Measurements from ENCODE around the gene AP5Z1.
"Not testable (repeated sequence)": the region's sequence is repeated elsewhere in the genome, so short reads cannot be mapped to it uniquely, and the experiment has no call there.

The AP5Z1 gene

DNA sequence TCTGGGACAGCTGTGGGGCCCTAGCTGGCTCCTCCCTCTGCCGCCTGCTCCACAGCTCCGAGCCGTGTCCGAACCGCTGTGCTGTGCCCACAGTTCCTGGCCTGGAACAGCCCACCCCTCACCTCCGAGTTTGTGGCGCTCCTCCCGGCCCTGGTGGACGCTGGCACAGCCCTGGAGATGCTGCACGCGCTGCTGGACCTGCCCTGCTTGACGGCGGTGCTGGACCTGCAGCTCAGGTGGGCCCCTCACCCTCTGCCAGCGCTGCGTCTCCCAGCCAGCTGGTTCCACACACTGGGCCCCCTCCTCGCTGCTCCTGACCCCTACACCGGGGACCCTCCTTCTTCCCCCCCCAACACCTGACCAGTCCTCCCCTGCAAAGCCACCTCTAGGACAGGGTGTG is 12.1 kb downstream of the AP5Z1 start:
- H3K4me3 ChIP-seq (ENCODE audit: low read depth, low read length), result no peak overlapping the region

DNA sequence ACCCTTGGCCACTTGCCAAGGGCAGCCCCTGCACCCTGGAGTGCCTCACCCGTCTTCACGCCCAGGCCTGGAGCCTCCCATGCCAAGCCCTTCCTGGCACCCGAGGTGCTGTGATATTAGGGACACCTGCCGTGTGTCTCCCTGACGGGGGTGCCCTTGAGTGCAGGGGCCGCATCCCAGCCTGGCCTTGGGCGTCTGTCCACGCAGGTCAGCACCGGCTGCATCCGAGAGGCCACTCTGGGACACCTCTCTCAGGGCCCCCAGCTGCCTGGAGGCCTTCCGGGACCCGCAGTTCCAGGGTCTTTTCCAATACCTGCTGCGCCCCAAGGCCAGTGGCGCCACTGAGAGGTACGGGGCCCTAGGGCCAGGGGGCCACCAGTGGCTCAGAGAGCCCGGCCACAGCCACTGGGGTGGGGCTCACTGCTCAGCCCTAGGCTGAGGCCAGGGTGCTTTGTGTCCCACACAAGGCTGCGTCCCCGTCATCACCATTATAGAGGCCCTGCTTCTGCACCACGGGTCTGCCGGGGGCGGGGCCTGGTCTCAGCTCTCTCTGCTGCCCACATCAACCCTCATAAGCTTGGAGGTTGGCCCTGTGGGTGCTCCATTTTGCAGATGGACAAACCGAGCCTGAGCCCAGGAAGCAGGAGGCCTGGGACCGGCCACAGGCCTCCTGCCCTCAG is 12.7 kb downstream of the AP5Z1 start:
- H3K4me3 ChIP-seq (ENCODE audit: low read depth, low read length), result no peak overlapping the region

DNA sequence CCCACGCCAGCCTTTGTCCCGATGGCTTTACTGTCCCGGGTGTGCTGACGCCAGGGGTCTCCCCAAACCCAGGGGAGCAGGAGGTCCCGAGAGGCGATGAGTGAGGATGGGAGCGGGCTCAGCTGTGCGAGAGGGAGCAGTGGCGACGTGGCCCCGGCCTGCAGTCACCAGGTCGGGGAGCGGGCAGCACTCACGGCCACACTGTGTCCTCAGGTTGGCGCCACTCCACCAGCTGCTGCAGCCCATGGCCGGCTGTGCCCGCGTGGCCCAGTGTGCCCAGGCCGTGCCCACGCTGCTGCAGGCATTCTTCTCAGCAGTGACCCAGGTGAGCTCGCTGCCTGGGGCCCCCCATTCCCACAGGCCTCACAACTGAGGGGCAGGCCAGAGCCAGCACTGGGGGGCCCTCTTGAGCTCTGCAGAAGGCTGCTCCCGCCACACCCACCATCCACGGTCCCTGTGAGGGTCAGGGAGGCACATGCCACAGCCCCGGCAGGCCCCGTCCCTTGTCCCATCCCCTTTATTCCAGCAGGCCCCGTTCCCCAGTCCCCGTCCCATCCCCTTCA is 13.3 kb downstream of the AP5Z1 start:
- H3K4me3 ChIP-seq (ENCODE audit: low read depth, low read length), result no peak overlapping the region

DNA sequence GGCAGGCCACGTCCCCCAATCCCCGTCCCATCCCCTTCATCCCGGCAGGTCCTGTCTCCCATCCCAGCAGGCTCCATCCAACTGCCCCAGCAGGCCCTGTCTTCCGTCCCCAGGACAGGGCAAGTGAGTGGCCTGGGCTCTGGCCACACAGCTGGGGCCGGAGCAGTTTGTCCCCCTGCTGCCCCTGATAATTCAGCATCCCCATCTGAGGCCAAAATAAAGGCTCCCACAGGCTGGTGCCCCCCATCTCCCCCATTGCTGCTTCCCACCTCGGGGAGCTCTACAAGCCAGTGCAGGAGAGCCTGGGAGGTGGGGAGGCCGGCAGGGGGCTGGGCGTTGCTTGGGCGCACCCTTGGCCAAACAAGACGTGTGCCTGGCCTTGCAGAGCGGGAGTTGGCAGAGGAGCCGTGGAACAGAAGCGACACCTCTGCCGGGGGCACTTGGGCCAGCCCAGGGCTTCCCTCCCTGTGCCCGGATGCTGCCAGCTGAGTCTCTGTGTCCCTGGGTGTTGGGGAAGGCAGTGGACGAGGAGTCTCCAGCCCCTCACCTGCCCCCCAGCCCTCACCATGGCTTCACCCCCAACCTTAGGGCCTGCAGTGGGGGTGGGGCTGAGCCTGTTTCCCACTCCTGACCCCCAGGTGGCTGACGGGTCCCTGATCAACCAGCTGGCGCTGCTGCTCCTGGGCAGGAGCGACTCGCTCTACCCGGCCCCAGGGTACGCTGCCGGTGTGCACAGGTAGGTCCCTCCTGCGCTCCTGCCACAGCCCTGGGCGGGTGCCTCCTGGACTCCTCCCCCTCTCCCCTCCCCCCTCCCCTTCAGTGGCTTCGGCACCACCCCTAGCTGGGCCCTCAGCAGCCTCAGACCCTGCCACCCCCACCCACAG is 14.0 kb downstream of the AP5Z1 start:
- no peak overlapping the region for H3K4me3 ChIP-seq (ENCODE audit: low read depth, low read length)

DNA sequence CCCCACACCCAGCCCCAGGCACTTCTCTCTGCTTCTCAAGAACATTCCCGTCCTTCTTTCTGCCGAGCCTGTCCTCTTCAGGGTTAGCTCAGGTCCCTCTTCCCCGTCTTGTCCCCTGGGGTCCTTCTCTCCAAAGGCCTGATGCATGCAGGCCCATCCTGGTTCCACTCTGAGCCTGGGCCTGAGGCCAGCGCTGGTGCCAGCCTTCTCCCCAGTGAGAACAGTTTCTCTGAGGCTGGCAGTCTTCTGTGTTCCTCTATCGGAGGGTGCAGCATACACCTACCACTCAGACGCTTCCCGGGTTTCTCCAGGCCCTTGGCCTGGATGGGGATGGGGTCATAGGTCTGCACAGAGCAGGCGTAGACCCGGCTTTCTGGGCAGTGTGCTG is 14.6 kb downstream of the AP5Z1 start:
- no peak overlapping the region for H3K4me3 ChIP-seq (ENCODE audit: low read depth, low read length)

DNA sequence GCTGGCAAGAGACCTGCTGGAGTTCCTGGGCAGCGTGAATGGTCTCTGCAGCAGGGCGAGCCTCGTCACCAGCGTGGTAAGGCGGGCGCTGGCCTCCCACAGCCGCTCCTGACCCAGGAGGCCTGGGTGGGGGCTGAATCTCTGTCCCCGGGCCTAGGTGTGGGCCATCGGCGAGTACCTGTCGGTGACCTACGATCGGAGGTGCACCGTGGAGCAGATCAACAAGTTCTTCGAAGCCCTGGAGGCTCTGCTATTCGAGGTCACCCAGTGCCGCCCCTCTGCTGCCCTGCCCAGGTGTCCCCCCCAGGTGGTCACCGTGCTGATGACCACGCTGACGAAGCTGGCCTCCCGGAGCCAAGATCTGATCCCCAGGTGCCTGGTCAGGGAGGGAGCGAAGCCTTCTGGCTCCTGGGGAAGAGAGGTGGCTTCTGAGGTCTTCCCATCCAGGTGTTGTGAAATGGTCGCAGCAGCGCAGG is 15.1 kb downstream of the AP5Z1 start:
- no peak overlapping the region for H3K4me3 ChIP-seq (ENCODE audit: low read depth, low read length)

DNA sequence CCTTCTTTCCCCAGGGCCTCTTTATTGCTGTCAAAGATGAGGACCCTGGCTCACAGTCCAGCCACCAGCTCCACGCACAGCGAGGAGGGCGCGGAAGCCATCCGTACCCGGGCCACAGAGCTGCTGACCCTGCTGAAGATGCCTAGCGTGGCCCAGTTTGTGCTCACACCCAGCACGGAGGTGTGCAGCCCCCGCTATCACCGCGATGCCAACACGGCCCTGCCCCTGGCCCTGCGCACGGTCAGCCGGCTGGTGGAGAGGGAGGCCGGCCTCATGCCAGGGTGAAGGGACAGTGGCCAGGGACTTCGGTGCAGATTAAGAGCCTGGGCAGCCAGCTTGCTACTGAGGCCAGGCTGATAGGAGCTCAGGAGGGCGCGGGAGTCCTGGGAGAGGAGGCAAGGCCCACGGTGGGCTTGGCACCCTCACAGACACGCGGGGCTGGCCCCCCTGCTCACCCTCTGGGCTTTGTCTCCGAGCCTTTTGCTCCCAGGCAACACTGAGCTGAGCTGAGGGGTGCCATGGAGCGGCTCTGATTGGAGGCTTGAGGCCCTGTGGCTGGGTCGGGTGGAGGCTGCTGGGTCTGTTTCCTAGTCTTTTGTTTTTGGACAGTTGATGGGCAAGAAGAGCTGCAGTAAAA is 15.8 kb downstream of the AP5Z1 start:
- no peak overlapping the region for H3K4me3 ChIP-seq (ENCODE audit: low read depth, low read length)

DNA sequence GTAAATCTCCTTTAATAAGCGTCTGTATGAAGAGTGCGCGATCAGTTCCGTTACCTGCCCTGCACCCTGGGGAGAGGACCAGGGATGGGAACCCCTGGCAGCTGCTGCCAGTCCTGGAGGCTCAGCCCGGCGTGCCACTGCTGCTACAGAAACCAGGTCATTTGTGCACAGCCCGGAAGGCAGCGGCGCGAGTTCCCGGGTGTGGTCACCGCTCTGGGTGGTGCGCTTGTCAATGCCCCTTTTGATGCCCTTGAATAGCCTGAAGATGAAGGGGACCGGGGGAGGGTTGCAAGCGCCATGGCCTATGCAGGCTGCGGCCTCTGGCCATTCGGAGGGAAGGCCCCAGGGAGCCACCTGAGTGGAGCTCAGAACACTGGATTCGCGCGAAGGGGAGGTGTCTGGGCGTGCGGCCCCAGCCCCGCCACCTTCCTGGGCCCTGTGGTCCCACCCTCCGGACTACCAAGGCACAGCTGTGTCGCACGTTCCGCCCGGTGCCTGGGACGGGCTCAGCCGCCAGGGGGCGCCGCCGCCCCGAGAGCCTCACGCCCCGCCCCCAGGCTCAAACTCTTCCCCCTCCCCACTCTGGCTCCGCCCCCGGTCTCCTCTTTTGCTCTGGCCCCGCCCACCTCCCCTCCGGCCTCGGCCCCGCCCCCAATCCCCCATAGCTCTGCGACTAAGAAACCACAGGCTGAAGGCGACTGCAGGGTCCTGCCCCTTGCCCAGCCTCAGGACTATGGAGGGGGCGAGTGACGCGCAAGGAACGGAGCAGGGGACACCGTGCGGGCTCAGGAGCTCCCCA is 16.5 kb downstream of the AP5Z1 start:
- peak overlapping the region; percentile 39 for H3K4me3 ChIP-seq (ENCODE audit: low read depth, low read length)

DNA sequence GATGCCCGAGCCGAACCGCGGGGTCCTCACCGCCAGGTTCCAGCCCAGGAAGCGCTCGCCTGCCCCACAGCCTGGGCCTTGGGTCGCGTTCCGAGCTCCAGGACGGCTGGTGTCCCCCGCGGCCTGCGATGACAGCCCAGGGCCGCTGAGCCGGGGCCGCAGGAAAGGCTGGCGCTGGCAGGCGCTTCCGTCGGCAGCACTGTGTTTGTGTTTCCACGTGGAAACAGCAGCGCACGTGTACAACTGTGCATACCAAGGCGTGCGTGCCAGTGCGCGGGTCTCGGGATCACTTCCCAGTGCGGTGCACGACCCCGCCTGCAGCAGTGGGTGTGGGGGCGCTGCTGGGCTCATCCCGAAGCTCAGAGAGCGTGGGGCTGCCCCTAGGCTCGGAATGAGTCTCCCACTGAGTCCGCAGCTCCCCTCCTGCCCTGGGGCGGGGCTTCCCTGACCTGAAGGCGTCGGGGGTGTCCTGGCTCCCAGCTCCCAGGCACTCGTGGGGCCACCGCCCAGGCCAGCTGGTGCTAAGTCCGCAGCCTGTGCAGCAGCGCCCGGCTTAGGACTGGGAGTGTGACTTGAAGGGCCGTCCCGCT is 17.2 kb downstream of the AP5Z1 start:
- H3K4me3 ChIP-seq (ENCODE audit: low read depth, low read length), result peak overlapping the region; percentile 39

DNA sequence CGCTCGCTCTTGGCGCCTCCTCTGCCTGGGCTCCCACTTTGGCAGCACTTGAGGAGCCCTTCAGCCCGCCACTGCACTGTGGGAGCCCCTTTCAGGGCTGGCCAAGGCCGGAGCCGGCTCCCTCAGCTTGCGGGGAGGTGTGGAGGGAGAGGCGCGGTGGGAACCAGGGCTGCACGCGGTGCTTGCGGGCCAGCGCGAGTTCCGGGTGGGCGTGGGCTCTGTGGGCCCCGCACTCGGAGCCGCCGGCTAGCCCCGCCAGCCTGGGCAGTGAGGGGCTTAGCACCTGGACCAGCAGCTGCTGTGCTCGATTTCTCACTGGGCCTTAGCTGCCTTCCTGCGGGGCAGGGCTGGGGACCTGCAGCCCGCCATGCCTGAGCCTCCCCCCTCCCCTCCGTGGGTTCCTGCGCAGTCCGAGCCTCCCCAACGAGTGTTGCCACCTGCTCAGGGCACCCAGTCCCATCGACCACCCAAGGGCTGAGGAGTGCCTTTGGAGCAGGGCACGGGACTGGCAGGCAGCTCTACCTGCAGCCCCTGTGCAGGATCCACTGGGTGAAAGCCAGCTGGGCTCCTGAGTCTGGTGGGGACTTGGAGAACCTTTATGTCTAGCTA is 18.1 kb downstream of the AP5Z1 start:
- not testable (repeated sequence) for H3K4me3 ChIP-seq (ENCODE audit: low read depth, low read length)

DNA sequence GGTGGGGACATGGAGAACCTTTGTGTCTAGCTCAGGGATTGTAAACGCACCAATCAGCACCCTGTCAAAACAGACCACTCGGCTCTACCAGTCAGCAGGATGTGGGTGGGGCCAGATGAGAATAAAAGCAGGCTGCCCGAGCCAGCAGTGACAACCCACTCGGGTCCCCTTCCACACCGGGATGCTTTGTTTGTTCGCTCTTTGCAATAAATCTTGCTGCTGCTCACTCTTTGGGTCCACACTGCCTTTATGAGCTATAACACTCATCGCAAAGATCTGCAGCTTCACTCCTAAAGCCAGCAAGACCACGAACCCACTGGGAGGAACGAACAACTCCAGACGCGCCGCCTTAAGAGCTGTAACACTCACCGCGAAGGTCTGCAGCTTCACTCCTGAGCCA is 18.7 kb downstream of the AP5Z1 start:
- H3K4me3 ChIP-seq (ENCODE audit: low read depth, low read length), result not testable (repeated sequence)

DNA sequence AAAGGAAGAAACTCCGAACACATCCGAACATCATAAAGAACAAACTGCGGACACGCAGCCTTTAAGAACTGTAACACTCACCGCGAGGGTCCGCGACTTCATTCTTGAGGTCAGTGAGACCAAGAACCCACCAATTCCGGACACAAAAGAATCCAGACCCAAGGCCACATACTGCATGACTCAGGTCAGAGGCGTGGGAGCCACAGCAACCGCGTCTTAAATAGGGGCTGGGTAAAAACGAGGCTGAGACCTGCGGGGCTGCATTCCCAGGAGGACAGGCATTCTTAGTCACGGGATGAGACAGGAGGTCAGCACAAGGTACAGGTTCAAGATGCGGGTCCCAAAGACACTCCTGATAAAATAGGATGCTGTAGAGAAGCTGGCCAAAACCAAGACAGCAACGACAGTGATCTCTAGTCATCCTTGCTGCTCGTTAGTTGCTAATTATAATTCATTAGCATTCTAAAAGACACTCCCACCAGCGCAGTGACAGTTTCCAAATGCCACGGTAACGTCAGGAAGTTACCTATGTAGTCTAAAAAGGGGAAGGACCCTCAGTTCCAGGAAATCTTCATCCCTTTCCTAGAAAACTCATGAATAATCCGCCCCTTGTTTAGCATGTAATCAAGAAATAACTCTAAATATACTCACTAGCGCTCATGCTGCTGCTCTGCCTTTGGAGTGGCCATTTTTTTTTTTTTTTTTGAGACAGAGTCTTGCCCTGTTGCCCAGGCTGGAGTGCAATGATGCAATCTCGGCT is 19.3 kb downstream of the AP5Z1 start:
- H3K4me3 ChIP-seq (ENCODE audit: low read depth, low read length), result no peak overlapping the region

DNA sequence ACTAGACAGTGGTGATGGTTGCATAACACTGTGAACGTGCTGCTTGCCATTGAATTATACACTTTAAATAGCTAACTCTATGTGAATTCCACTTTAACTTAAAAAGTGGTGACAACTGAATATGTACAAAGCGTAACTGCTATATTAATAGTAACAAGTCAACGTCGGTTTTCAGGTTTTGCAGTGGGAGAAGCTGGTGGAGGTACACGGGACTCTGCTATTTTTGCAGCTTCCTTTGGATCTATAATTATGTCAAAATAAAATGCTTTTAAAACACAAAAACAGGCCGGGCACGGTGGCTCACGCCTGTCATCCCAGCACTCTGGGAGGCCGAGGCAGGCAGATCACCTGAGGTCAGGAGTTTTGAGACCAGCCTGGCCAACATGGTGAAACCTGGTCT is 21.0 kb downstream of the AP5Z1 start:
- no peak overlapping the region for H3K4me3 ChIP-seq (ENCODE audit: low read depth, low read length)

DNA sequence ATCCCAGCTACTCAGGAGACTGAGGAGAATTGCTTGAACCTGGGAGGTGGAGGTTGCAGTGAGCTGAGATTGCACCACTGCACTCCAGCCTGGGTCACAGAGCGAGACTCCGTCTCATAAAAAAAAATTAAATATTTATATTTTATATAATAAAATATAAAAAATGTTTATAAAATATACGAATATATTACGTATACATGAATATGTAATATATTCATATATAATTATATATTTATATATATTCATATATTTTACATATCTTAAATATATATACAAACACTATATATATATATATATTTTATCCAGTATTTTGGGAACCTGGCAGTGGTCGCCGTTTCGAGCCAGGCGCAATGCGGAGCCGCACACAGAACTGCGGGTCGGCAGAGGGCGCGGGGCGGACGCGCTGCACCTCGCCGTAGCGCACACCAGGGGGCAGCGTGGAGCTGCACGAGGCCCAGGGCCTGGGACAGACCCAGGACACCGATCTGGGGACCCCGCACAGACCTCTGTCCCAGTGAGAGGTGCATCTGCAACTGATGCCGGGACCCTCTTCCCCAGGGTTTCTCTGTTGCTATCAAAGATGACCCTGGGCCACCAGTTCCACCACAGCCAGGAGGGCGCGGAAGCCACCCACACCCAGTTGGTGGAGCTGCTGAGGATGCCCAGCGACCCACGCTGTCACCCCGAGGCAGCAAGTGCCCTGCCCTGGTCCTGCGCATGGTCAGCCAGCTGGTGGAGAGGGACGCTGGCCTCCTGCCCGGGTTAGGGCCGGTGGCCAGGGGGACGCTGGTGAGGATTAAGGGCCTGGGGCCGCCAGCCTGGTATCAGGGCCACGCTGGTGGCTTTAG is 22.7 kb downstream of the AP5Z1 start:
- H3K4me3 ChIP-seq (ENCODE audit: low read depth, low read length), result no peak overlapping the region

DNA sequence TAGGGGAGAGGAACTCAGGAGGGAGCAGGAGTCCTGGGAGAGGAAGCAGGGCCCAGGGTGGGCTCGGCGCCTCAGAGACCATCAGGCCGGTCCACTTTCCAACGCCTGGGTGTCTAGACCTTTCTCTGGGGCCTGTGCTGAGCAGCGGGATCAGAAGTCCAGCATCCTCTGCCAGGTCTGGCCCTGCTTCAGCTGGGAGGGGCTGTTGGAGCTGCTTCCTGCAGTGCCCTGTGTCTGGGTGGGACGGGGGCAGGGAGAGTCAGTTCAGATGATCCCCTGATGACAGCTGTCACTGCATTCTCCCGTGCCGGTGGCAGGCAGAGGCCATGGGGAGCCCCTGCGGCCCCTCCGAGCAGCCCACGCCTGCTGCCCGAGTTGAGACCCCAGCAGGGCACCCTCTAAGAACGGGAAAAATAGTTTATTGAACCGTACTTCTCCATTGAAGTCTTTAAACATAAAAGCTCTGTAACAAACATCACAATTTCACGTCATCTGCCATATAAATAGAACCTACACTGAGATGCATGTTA is 23.3 kb downstream of the AP5Z1 start:
- H3K4me3 ChIP-seq (ENCODE audit: low read depth, low read length), result no peak overlapping the region

DNA sequence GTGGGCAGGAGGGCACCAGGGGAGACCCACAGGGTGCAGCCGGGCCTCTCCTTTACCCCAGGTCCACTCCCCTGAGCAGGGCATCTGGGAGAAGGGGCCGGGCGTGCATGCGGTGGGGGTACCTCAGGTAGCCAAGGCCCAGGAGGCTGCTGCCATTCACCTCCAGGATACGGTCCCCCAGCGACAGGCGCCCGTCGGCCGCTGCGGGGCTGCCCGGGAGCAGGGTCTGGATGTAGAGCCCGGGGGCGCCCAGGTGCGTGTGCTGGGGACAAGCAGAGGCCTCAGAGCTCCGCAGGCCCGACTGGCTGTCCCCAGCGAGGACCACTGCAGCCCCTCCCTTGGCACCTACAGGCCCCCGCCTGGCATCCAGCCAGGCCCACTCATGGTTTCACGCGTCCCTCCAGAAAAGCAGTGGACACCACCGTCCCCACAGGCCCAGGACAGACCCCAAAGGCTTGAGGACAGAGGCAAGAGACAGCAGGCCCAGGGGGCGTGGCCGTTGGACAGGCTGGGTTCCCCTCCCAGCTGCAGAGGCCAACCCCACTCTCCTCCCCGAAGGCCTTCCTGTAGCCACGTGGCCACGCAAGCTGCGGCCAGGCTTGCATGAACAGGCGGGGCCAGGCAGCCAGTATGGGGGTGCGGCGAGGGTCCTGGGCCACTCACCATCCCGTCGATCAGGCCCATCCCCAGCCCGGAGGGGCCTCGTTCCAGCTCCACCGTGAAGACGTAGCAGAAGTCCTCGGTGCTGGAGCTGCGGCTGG is 24.3 kb downstream of the AP5Z1 start:
- no peak overlapping the region for H3K4me3 ChIP-seq (ENCODE audit: low read depth, low read length)

DNA sequence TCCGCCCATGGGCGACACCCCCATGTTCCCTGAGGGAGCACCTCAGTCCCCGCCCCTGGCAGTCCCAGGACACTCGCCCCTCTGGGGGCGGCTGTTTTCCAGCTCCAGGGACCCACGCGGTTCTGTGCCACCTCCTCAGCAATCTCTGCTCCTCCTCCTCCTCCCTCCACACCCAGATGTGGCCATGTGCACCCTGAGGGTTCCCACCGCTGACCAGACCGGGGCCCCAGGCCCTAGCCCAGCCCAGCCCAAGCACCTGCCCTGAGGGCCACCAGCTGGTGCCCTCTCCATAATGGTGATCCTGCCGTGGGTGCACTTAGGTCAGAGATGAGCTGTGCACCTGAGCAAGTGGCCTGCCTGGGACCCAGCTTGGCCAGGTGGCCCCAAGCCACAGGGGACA is 25.1 kb downstream of the AP5Z1 start:
- H3K4me3 ChIP-seq (ENCODE audit: low read depth, low read length), result no peak overlapping the region

Data from iPS-11a (cell line).